SIG-M5 (cell line): ENCODE results near the gene KCNQ5.

Experiments
- DNase-seq: peaks from one replicate; lab custom pipeline; 2025; lab: John Stamatoyannopoulos, UW

KCNQ5 gene

GRCh38 chr6:72798196-72798595 lies 176.3 kb downstream of the KCNQ5 start:
- DNase-seq: no peak

- no peak for DNase-seq
These were observed 188.0 kb downstream of the KCNQ5 start for GRCh38 chr6:72809746-72810379.

DNA sequence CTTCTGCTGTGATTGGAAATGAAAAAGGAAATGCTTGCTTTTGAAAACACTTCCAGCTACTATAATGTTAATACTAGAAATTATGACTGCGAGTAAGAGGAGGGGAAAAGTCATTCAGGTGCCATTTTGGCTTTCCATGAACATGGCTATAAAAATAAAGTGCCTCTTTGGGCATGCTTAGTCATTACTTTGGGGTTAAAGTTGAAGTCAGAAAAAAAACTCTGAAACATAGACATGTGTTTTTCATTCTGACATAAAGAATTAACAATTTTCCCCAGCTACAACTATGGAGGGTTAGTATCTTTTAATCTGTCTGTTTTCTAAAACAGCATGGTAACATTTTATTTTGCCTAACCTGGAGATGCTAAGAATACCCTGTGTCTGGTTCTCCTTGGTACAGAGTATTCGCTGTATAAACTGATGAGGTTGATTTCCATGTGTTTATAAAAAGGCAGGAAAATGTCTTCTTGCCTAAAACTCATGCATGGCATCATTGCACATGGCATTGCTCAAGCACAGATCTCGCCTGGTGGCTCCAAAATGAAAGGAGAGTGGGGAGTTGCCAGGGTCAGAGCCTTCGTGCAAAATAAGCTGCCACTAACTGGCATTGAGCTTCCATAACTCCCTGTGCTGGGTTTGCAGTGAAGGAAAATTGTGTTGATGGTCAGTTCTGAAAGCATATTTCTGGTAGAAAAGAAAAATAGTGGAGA lies 188.9 kb downstream of the KCNQ5 start:
- no peak for DNase-seq

DNA sequence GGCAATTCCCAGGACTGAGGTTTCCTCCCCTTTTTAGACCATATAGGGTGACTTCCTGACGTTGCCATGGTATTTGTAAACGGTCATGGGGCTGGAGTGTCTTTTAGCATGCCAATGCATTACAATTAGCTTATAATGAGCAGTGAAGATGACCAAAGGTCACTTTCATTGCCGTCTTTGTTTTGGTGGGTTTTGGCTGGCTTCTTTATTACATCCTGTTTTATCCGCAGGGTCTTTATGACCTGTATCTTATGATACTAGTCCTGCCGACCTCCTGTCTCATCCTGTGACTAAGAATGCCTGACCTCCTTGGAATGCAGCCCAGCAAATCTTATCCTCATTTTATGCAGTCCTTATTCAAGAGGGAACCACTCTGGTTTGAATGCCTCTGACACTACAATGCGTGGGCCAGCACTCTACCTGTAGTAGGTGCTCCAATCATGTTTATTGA lies 190.1 kb downstream of the KCNQ5 start:
- DNase-seq: no peak

- no peak for DNase-seq
These were observed 192.1 kb downstream of the KCNQ5 start for GRCh38 chr6:72813807-72814596.

GRCh38 chr6:72816022-72816421 lies 194.2 kb downstream of the KCNQ5 start:
- no peak for DNase-seq

GRCh38 chr6:72817208-72817607 lies 195.3 kb downstream of the KCNQ5 start:
- DNase-seq: no peak

DNA sequence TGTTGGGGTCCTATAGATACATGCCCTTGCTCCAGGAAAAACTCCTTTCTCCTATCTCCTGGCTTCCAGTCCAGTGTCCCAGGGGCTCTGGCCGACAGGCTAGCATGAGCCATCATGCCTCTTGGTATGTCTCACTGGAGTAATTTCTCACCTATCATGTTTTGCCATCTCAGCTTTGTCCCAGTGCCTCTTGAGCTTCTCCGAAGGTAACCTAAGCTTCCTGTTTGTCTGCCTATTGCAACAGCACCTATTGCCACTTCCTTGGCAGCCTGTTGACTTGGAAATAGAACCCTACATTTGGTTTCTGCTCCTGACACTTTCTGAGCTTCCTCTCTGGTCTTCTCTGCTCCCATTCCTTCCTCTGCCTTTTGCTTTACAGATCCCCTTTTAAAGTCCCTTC lies 197.7 kb downstream of the KCNQ5 start:
- DNase-seq: no peak

- no peak for DNase-seq
These were observed 198.3 kb downstream of the KCNQ5 start for GRCh38 chr6:72820153-72820552.

DNA sequence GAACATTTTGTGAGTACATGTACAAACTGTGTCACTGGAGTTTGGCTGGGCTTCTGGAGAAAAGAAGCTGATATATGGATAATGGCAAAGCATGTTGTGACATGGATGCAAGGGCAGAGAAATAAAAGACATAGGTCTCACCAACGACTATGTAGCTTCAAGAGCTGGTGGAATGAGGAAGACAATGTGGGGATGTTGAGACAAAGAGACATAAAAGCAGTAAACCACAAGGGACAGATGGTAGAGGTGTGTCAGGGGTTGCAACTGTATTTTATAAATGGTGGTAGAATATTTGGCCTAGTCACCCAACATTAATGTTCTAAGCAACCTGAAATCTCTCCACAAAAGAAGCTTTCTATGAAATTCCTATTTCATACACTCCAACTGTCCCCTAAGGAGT lies 199.0 kb downstream of the KCNQ5 start:
- DNase-seq: no peak

GRCh38 chr6:72822023-72822422 lies 200.2 kb downstream of the KCNQ5 start:
- no peak for DNase-seq

DNA sequence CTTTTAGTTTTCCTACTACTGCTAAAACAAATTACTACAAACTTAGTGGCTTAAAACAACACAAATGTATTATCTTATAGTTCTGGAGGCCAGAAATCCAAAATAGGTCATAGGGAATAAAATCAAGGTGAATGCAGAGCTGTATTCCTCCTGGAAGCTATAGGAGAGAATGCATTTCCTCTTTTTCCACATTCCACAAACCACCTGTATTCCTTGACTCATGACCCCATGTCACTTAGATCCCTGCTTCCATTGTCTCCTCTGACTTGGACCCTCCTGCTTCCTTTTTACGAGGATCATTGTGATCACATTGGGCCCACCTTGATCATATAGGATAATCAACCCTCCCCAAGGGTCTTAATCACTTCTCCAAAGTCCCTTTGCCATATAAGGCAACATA lies 200.8 kb downstream of the KCNQ5 start:
- DNase-seq: no peak

DNA sequence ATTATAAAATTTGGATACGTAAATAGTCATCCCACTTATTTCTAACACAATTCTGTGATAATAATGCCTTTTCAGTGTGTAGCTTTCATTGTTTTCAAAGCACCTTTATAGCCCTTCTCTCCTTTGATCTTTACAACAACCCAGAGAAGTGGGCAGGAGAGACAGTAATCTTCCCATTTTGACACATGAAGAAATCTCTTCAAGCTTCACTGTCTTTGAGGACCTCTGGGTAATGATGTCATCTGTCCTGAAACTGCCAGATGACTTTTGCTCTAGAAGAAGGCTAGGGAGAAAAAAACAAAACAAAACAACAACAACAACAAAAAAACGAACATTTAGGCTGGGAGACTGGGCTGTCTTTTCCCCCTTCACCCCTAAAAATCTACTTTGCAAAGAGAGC lies 203.0 kb downstream of the KCNQ5 start:
- DNase-seq: no peak

- DNase-seq: no peak
These were observed 203.5 kb downstream of the KCNQ5 start for GRCh38 chr6:72825315-72825911.

DNA sequence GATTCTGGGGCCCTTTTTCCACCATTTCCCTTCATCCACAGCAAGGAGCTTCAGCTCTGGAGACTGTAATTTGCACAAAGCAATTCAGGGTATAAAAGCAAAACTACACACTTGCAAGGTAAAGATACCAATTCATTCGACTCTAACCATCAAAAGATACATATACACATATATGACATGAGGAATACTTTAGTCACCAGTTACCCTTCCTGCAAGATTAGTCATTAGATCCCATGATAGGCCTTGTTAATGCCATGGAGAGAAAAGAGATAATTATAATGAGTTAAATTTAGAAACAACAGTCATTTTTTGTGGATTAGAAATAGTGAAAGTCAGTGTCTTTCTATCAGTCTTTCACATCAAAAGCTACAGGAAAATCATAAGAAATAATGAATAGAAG lies 204.2 kb downstream of the KCNQ5 start:
- no peak for DNase-seq

DNA sequence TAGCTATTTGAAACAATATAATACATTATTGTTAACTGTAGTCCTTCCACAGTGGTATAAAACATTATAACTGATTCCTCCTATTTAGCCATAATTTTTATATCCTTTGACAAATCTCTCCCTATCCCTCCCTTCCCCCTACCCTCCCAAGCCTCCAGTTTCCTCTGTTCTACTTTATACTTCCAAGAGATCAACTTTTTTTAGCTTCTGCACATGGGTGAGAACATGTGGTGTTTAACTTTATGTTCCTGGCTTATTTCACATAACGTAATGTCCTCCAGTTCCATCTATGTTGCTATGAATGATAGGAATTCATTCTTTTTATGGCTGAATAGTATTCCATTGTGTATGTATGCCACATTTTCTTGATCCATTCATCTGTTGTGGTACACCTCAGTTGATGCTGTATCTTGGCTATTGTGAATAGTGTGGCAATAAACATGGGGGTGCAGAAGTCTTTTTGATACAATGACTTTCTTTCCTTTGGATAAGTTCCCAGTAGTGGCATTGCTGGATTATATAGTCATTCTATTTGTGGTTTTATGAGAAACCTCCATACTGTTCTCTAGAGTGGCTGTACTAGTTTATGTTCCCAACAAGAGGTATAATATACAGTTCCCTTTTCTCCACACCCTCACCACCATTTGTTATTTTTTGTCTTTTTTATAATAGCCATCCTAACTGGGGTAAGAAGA lies 205.0 kb downstream of the KCNQ5 start:
- no peak for DNase-seq

DNA sequence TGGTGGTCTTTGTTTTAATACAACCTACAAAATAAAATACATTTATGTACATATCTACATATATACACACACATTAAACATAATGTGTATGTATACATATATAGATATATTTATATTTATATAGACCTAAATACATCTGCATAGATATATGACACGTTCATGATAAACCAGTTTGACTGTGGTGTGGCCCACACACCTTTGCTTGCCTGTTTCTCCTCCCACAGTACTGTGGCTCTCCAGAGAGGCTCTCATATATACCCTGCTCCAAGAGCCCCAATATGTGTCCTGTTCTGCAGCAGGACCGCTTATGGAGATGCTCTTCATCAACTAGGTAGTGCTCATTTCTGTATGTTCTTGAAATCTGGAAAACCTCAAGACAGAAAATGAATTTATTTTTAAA lies 207.0 kb downstream of the KCNQ5 start:
- DNase-seq: no peak

DNA sequence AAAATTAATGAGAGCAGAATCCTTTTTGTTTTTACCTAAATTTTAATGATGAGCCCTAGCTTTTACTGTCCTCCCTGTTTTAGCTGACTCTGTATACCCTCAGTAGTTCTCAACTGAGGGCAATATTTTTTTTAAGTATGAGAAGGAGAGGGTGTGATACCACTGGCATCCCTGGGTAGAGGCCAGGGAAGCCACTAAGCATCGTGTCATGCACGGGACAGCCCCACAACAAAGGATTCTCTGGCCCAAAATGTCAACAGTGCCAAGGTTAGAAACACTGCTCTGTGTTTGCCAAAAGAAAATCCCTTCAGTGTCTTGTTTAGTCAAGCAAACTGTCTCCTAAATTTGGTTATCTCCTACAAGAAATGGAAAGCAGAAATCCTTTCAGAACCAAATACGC lies 210.4 kb downstream of the KCNQ5 start:
- no peak for DNase-seq

DNA sequence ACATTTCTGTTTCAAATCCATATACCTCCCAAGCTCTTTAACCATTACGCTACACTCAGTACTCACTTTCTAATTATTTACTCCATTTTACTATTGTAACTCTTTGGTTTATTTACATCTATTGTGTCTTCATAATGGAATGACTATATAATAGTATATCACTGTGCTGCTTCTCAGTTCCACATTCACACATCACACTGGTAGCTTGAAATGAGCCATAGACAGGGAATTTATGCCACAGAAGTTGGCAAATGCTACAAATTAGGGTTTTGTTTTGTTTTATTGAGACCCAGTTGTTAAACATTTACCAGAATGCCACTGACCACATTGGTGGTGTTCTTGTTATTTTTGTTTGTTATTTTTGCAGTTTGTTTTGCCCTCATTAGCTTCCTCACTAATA lies 213.9 kb downstream of the KCNQ5 start:
- DNase-seq: no peak

DNA sequence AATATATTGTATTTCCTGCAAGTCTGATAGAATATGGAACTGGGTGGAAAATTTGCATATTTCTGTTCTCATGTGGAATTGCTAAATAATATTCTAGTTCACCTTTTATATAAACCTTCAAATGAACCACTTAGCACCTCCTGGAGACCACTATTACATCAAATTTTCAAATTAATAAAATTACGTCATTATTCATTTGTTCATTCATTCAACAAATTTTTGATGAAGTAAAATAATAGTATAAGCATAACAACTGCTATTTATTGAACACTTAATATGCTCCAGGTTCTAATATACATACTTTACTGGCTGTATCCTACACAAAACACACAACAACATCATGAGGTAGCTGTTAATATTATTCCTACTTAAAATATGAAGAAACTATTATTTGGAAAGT lies 215.1 kb downstream of the KCNQ5 start:
- no peak for DNase-seq

DNA sequence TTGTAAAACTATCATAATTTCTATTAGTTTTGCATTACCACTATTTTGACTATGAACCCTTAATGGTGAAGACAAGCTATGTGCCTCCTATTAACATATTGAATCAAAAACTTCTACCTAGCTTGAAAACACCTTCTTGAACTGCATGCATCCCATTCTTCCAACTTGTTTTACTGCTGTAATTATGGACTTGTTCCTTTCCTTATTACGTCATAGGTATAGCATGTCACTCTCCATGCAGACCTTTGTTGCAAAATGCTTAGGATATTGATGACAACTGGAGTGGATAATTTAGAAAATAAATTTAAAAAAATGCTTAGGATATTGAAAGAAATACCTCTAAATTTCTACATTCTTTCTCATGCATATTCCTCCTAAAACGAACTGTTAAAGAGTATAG lies 219.3 kb downstream of the KCNQ5 start:
- DNase-seq: no peak

DNA sequence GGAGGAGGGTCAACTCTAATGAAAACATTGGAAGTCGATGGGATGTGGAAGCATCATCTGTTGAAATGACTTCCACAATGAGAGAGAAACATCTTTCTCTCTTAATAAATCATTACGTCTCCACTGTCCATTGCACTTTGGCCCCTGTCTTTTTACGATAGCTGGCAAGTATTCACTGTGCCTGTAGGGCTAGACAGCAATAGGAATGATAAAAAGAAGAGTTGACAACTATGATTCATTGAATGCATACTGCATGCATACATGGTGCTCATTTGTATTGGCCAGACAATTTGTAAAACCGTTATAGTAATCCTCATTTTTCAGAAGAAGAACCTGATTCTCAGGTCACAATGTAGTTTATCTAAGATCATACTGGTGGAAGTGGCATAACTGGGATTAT lies 220.3 kb downstream of the KCNQ5 start:
- no peak for DNase-seq
